K562 (cell line): ENCODE data around the gene NT5E. TPM values are rescaled to one million over a fixed set of nuclear protein-coding genes. Genes with fewer than 3 reads are reported as not detected.

Experiments
- ATAC-seq: fragments of 200-7000 bp; cut with Tn5 transposase; 3 replicates; pipeline ENCODE4 v1.9.1; 2020; ENCODE audit warnings: moderate library complexity
- BruUV-seq: library from RNA; stranded (reverse); fragments of 400-500 nt; replicated peaks from 2 replicates; lab custom pipeline; 2021; lab: Mats Ljungman, UMichigan
- CTCF ChIA-PET: fragments of 300-600 bp; formaldehyde crosslinking; extraction: SDS; loops from one replicate; lab custom pipeline; 2021; ENCODE audit warnings: low intra/inter-chr PET ratio; lab: Yijun Ruan, JAX
- POLR2A ChIA-PET: fragments of 300-600, 350-650 bp; sonication (Branson Sonifier 250); formaldehyde crosslinking; extraction: SDS; loops from one replicate; lab custom pipeline; 2021; ENCODE audit warnings: antibody characterized with exemption, inconsistent platforms; lab: Yijun Ruan, JAX
- DNase-seq, 4 experiments: peaks; one replicate each; pipeline versions ENCODE4 v3.0.0 to v3.0.0-alpha.2; 2011 to 2018; ENCODE audit warnings: low spot score in 3 of 4, mixed read lengths in 3 of 4; ENCODE audit errors: extremely low read depth in 1 of 4
- FAIRE-seq: peaks from 2 replicates; lab custom pipeline; 2011; peaks lifted over from hg19 to GRCh38; lab: Jason Lieb, UNC
- H2AFZ ChIP-seq: 2 replicates; pipeline ENCODE4 v1.6.0; 2011; ENCODE audit warnings: low read depth, low read length, control low read depth, inconsistent platforms
- H3K27ac ChIP-seq: fragments of 200-600 bp; 3 replicates; pipeline ENCODE4 v1.8.0; 2011; ENCODE audit warnings: low read depth, mild to moderate bottlenecking, control low read depth, inconsistent platforms, low read length, moderate library complexity, mixed read lengths; ENCODE audit errors: extremely low read depth
- H3K27me3 ChIP-seq, 2 experiments: fragments of 300-600 bp in 1 of 2; 2 replicates in 1 of 2; 3 replicates in 1 of 2; pipeline versions ENCODE4 v1.6.0 to v1.8.0; 2011; ENCODE audit warnings: inconsistent platforms in 2 of 2, low read length in 2 of 2, mild to moderate bottlenecking in 1 of 2, mixed read lengths in 1 of 2, moderate library complexity in 1 of 2; ENCODE audit not compliant: control insufficient read depth in 2 of 2, insufficient read depth in 2 of 2
- H3K36me3 ChIP-seq: fragments of 300-600 bp; 3 replicates; pipeline ENCODE4 v1.8.0; 2011; ENCODE audit warnings: mild to moderate bottlenecking, low read length, inconsistent platforms; ENCODE audit not compliant: control insufficient read depth, insufficient read depth
- H3K4me1 ChIP-seq, 2 experiments: fragments of 200-600 bp in 1 of 2; replicated peaks in 1 of 2; 2 replicates in 1 of 2; 3 replicates in 1 of 2; pipeline versions ENCODE4 v1.5.1 to v1.8.0; 2011; ENCODE audit warnings: inconsistent platforms in 2 of 2, low read length in 2 of 2, mild to moderate bottlenecking in 1 of 2, mixed read lengths in 1 of 2, moderate library complexity in 1 of 2; ENCODE audit not compliant: control insufficient read depth in 2 of 2, insufficient read depth in 2 of 2
- H3K4me2 ChIP-seq: 2 replicates; pipeline ENCODE4 v1.6.1; 2011; ENCODE audit warnings: low read length, control low read depth, inconsistent platforms, mixed read lengths; ENCODE audit not compliant: insufficient read depth
- H3K4me3 ChIP-seq: fragments of 200-600 bp; sonication (generic), shearing (Covaris generic); 2 replicates; pipeline ENCODE4 v1.5.1; 2016; ENCODE audit warnings: control low read depth, inconsistent platforms
- H3K79me2 ChIP-seq: fragments of 200-600 bp; 3 replicates; pipeline ENCODE4 v1.8.0; 2011; ENCODE audit warnings: low read length, inconsistent platforms; ENCODE audit not compliant: control insufficient read depth, insufficient read depth
- H3K9ac ChIP-seq, 2 experiments: 2 replicates each; pipeline versions ENCODE4 v1.6.0 to v1.6.1; 2011; ENCODE audit warnings: low read depth in 2 of 2, low read length in 2 of 2, control low read depth in 1 of 2, inconsistent platforms in 1 of 2, mild to moderate bottlenecking in 1 of 2, mixed read lengths in 1 of 2; ENCODE audit not compliant: insufficient read depth in 1 of 2
- H3K9me1 ChIP-seq: one replicate; pipeline ENCODE4 v1.6.0; 2011; ENCODE audit warnings: inconsistent platforms, mild to moderate bottlenecking, low read length, moderate library complexity; ENCODE audit not compliant: control insufficient read depth, insufficient read depth
- H3K9me3 ChIP-seq: replicated peaks from 2 replicates; pipeline ENCODE4 v1.5.1; 2011; ENCODE audit warnings: low read depth, low read length, inconsistent platforms; ENCODE audit not compliant: control insufficient read depth, insufficient read depth
- H4K20me1 ChIP-seq: replicated peaks from 2 replicates; pipeline ENCODE4 v1.6.1; 2011; ENCODE audit warnings: low read length, inconsistent platforms, mixed read lengths; ENCODE audit not compliant: control insufficient read depth, insufficient read depth
- CBX8 ChIP-seq: fragments of 200-600 bp; sonication (generic); IDR thresholded peaks from 2 replicates; pipeline ENCODE4 v1.6.1; 2012; ENCODE audit warnings: borderline replicate concordance, mixed run types, low read depth, mild to moderate bottlenecking, moderate library complexity, mixed read lengths, low read length, control low read depth, inconsistent platforms; ENCODE audit not compliant: poor library complexity, severe bottlenecking; ENCODE audit errors: extremely low read depth
- DPF2 ChIP-seq: fragments of 450-650 bp; IDR thresholded peaks from 2 replicates; pipeline ENCODE4 v1.6.1; 2016
- GATA2 ChIP-seq: sonication (generic); formaldehyde crosslinking; IDR thresholded peaks from 2 replicates; pipeline ENCODE4 v1.4.0; 2020; ENCODE audit warnings: mild to moderate bottlenecking, missing genetic modification reagents
- KAT7 ChIP-seq: sonication (generic); formaldehyde crosslinking; IDR thresholded peaks from 2 replicates; pipeline ENCODE4 v1.8.0; 2022; ENCODE audit warnings: missing genetic modification reagents, mild to moderate bottlenecking, borderline replicate concordance
- MCM2 ChIP-seq: fragments of 450-650 bp; IDR thresholded peaks from 2 replicates; pipeline ENCODE4 v1.6.1; 2017; ENCODE audit warnings: low read depth, mild to moderate bottlenecking
- MYBL2 ChIP-seq, 2 experiments: fragments of 450-650 bp in 1 of 2; sonication (generic) in 1 of 2; formaldehyde crosslinking in 1 of 2; IDR thresholded peaks; 2 replicates each; pipeline versions ENCODE4 v1.6.1 to v1.8.1; 2017 to 2022; ENCODE audit warnings: borderline replicate concordance in 1 of 2, inconsistent platforms in 1 of 2, low read depth in 1 of 2, mild to moderate bottlenecking in 1 of 2, missing genetic modification reagents in 1 of 2, moderate library complexity in 1 of 2
- NRF1 ChIP-seq, 2 experiments: fragments of 450-650 bp; IDR thresholded peaks in 1 of 2; conservative IDR thresholded peaks in 1 of 2; 2 replicates each; pipeline ENCODE4 v1.6.1; 2014; ENCODE audit warnings: mild to moderate bottlenecking in 2 of 2
- PYGO2 ChIP-seq: fragments of 450-650 bp; IDR thresholded peaks from 2 replicates; pipeline ENCODE4 v1.6.1; 2016; ENCODE audit warnings: mild to moderate bottlenecking, missing genetic modification characterization, moderate library complexity, missing compliant biosample characterization
- STAT5B ChIP-seq: fragments of 250-450 bp; sonication (Bioruptor Pico); IDR thresholded peaks from 2 replicates; pipeline ENCODE4 v1.8.0; 2021; ENCODE audit warnings: mild to moderate bottlenecking, inconsistent platforms
- SUPT5H ChIP-seq: fragments of 450-650 bp; IDR thresholded peaks from 2 replicates; pipeline ENCODE4 v1.6.1; 2016
- ZBTB8A ChIP-seq: fragments of 450-650 bp; IDR thresholded peaks from 2 replicates; pipeline ENCODE4 v1.6.1; 2018; ENCODE audit warnings: mild to moderate bottlenecking, moderate library complexity; ENCODE audit not compliant: partially characterized antibody
- ZFP30 ChIP-seq: fragments of 250-450 bp; sonication (Bioruptor Pico); IDR thresholded peaks from 2 replicates; pipeline ENCODE4 v1.8.0; 2022; ENCODE audit warnings: moderate library complexity, mild to moderate bottlenecking, inconsistent platforms, borderline replicate concordance
- ZKSCAN3 ChIP-seq: fragments of 250-450 bp; sonication (Bioruptor Pico); IDR thresholded peaks from 2 replicates; pipeline ENCODE4 v1.4.0; 2020
- WGBS: fragments of 100-300 bp; shearing (Covaris generic); methylation state at CpG from one replicate; pipeline ENCODE4 v1.1.6; 2016; ENCODE audit warnings: low coverage, mixed read lengths; ENCODE audit not compliant: insufficient coverage; ENCODE audit errors: missing lambda C conversion rate; 5-methylcytosine and 5-hydroxymethylcytosine counted together
- in situ Hi-C: fragments of 300-500 bp; cut with MboI; formaldehyde crosslinking; loops from 4 replicates; pipeline ENCODE4 v1.15.0; 2018; ENCODE audit warnings: inconsistent platforms, mixed read lengths
- intact Hi-C: fragments of 100-400 bp; cut with micrococcal nuclease; formaldehyde crosslinking; loops from 2 replicates; pipeline ENCODE4 v1.14.2; 2022
- polyA plus RNA-seq, 8 experiments: library from polyadenylated mRNA; depleted of rRNA in 4 of 8; stranded (reverse) in 5 of 8; unstranded in 3 of 8; fragments of >200 nt; fragmentation: Nextera tagmentation in 2 of 8; fragmentation: Illumina TruSeq in 1 of 8; extraction: Ambion mirVana in 2 of 8; extraction: Trizol in 1 of 8; gene quantifications; 2 replicates each; pipeline versions ENCODE4 v1.2.1 to v1.2.3, GENCODE V29; 2011 to 2014; ENCODE audit warnings: inconsistent platforms in 1 of 8, missing spikeins in 1 of 8
- total RNA-seq, 7 experiments: library from RNA; depleted of rRNA in 6 of 7; stranded (reverse); fragments of >200 nt in 6 of 7; fragmentation: Illumina TruSeq in 2 of 7; extraction: Trizol in 2 of 7; gene quantifications; 2 replicates each; pipeline versions ENCODE4 v1.2.1 to v1.2.3, GENCODE V29; 2011 to 2021; ENCODE audit warnings: low replicate concordance in 1 of 7
- TF ChIP-seq, protein P1 (sequence below): fragments of 450-650 bp; IDR thresholded peaks from 2 replicates; pipeline ENCODE4 v1.6.1; 2017; ENCODE audit warnings: mild to moderate bottlenecking, moderate library complexity
- TF ChIP-seq, protein P2 (sequence below): fragments of 450-650 bp; formaldehyde crosslinking; IDR thresholded peaks from 2 replicates; pipeline ENCODE4 v1.4.0; 2020; ENCODE audit warnings: mild to moderate bottlenecking

Gene NT5E
- total and polyA plus RNA-seq, 9 of the 15 experiments (the other 6 are each of a cell fraction or from before 2014, with no cell fraction given), result 0.01 to 0.13 TPM; not detected in 7

DNA sequence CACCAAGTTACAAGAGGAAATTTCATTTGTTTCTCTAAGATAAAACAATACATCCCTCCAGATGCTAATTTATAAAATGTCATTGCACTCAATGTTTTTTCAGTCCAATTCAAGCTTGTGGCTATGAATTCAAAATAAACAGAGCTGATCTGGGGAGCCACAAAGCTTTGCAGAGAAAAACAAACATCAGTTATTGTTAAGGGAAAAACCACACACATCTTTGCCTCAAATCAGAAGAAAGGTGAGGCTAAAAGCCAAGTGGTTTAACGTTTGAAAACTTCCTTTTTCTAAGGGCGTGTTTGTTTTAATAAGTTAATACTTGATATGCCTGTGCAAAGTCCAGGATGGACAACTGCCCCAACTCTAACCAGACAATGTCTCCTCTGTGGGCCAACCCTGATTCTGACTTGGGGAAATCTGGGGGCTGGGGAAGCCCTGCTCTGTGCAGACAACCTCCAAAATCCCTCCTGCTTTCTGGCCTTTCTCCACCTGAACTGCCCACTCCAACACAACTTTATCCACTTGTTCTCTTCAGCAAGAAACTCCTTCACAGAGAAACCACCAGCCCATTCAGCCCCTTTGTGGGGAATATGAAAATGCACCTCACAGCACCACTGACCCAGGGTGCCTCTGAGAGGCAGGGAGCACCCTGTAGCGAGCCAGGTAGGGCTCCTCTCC is 44.6 kb upstream of the NT5E start:
- Histone ChIP-seq H2AFZ (no peak overlapping the region), H3K4me3 (no peak overlapping the region), H3K27ac (no peak overlapping the region), H4K20me1 (no peaks in the 10 kb centered on the region), H3K9ac (no peak overlapping the region), H3K9me3 (no peaks in the 10 kb centered on the region), H3K9me1 (no peaks in the 10 kb centered on the region), H3K4me1 (no peaks in the 10 kb centered on the region), H3K4me2 (no peak overlapping the region), H3K27me3 (no peaks in the 10 kb centered on the region), H3K79me2 (no peaks in the 10 kb centered on the region), H3K36me3 (no peaks in the 10 kb centered on the region)
- POLR2A ChIA-PET, result interaction anchor here (1.1 kb wide), 1 partner anchor 20 kb away, joined by 3 read pairs; no protein-coding TSS in a partner anchor
- intact Hi-C loops (no loop called here), in situ Hi-C loops (no loop called here)
- 0% methylated on average over 3 of the region's 3 CpGs for WGBS
- no peak for DNase-seq
- no TSS peak for BruUV-seq
- no peak for ATAC-seq
- no peak for FAIRE-seq
- CTCF ChIA-PET, result no interaction called here
- TF ChIP-seq NRF1 (conservative IDR thresholded peaks at IDR 0.05 in 1 of 2, IDR thresholded peaks at IDR 0.05 in 1 of 2) (no peak), PYGO2 (tag) (no peak), DPF2 (no peak), GATA2 (no peak), STAT5B (CRISPR knock-in tag) (no peak), ZBTB8A (no peak), SUPT5H (no peak), MYBL2 (IDR thresholded peaks at IDR 0.05; ENCODE audit: low read depth) (no peak), MYBL2 (CRISPR knock-in tag; IDR thresholded peaks at IDR 0.05; ENCODE audit: borderline replicate concordance) (no peak), ZFP30 (CRISPR knock-in tag) (no peak), MCM2 (no peak), ZKSCAN3 (CRISPR knock-in tag) (no peak), KAT7 (CRISPR knock-in tag) (no peak), CBX8 (no peak)
- TF ChIP-seq, protein P1, sequence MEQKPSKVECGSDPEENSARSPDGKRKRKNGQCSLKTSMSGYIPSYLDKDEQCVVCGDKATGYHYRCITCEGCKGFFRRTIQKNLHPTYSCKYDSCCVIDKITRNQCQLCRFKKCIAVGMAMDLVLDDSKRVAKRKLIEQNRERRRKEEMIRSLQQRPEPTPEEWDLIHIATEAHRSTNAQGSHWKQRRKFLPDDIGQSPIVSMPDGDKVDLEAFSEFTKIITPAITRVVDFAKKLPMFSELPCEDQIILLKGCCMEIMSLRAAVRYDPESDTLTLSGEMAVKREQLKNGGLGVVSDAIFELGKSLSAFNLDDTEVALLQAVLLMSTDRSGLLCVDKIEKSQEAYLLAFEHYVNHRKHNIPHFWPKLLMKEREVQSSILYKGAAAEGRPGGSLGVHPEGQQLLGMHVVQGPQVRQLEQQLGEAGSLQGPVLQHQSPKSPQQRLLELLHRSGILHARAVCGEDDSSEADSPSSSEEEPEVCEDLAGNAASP, result no peak
- TF ChIP-seq, protein P2, sequence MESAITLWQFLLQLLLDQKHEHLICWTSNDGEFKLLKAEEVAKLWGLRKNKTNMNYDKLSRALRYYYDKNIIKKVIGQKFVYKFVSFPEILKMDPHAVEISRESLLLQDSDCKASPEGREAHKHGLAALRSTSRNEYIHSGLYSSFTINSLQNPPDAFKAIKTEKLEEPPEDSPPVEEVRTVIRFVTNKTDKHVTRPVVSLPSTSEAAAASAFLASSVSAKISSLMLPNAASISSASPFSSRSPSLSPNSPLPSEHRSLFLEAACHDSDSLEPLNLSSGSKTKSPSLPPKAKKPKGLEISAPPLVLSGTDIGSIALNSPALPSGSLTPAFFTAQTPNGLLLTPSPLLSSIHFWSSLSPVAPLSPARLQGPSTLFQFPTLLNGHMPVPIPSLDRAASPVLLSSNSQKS (CRISPR knock-in tag), result no peak
